GM21515 (cell line): Measurements from ENCODE around the gene COL26A1.
"Not testable (repeated sequence)": the region's sequence is repeated elsewhere in the genome, so short reads cannot be mapped to it uniquely, and the experiment has no call there.

Source experiments
- ATAC-seq: cut with Tn5 transposase; IDR thresholded peaks from one replicate; pipeline ENCODE4 v1.9.1; 2021; ENCODE audit not compliant: unreplicated experiment

The COL26A1 gene

GRCh38 chr7:101401390-101402080, 38.9 kb downstream of the COL26A1 start:
- no peak for ATAC-seq

DNA sequence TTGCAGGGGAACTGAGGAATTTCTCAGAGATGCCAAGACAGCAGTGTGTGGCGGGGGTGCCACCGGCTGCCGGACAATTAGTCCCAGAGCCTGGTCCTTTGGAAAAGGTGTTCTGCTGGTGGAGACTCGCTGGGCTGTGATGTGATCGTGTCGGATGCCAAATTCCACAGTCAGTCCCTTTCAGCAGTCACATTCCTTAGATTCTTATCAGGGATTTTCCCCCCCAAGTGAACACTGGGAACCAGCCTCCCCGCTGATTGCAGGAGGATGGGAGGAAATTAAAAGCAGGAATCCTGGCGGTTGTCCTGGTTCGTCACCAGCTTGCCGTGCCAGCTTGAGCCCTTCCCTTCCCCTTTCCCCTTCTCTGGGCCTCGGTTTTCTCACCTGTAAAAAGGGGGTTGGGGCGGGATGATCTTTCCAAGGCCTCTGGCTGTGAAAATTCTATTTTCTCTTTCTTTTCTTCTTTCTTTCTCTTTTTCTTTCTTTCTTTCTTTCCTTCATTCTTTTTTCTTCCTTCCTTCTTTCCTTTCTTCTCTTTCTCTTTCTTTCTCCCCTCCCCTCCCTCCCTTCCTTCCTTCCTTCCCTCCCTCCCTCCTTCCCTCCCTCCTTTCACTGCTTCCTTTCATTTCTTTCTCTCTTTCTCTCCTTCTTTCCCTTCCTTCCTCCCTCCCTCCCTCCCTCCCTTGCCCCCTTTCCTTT, 39.6 kb downstream of the COL26A1 start:
- ATAC-seq, result no peak

GRCh38 chr7:101402835-101403234, 40.2 kb downstream of the COL26A1 start:
- ATAC-seq, result no peak

- no peak for ATAC-seq
Measured at GRCh38 chr7:101405474-101406067, 42.9 kb downstream of the COL26A1 start.

GRCh38 chr7:101410743-101411507, 48.2 kb downstream of the COL26A1 start:
- no peak for ATAC-seq

GRCh38 chr7:101411508-101411874, 48.8 kb downstream of the COL26A1 start:
- no peak for ATAC-seq

GRCh38 chr7:101412976-101413375, 50.3 kb downstream of the COL26A1 start:
- no peak for ATAC-seq

GRCh38 chr7:101418694-101419093, 56.0 kb downstream of the COL26A1 start:
- ATAC-seq, result no peak

DNA sequence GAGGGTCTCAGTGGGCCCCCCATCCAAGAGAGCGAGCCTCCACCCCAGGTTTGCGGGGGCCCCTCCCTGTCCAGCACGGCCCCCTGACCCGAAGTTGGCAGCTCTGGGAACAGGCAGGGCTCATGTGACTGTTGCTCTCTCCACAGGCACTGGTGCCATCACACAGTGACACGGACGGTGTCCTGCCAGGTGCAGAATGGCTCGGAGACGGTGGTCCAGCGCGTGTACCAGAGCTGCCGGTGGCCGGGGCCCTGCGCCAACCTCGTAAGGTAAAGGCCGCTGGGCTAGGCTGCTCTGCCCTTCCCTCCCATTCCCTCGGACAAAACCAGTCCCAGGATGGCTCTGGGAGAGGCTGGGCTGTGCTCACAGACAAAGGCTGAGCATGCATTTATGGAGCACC, 57.2 kb downstream of the COL26A1 start:
- ATAC-seq, result no peak

- ATAC-seq, result no peak
Measured at GRCh38 chr7:101420436-101420835, 57.8 kb downstream of the COL26A1 start.

GRCh38 chr7:101422356-101423195, 59.9 kb downstream of the COL26A1 start:
- no peak for ATAC-seq

- no peak for ATAC-seq
Measured at GRCh38 chr7:101426303-101427011, 63.8 kb downstream of the COL26A1 start.

GRCh38 chr7:101428093-101428866, 65.6 kb downstream of the COL26A1 start:
- ATAC-seq, result no peak

GRCh38 chr7:101432316-101432715, 69.6 kb downstream of the COL26A1 start:
- no peak for ATAC-seq

DNA sequence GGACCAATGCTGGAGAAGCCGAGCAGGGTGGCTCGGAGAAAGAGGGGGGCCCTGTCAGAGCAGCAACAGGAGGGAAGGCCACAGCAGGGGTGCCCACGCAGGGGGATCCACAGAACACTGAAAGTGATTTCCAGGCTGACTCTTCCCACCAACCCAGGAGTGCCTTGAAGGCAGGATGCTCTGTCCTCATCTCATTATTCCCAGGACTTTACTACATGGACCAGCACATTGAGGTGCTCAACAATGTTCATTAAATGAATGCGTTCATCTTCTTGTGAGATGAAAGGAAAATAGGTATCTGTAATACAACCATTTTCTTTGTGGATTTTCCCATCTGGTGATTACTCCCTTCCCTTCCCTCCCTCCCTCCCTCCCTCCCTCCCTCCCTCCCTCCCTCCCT, 71.0 kb downstream of the COL26A1 start:
- no peak for ATAC-seq

- ATAC-seq, result not testable (repeated sequence)
Measured at GRCh38 chr7:101434155-101434554, 71.5 kb downstream of the COL26A1 start.

GRCh38 chr7:101435461-101436220, 73.0 kb downstream of the COL26A1 start:
- ATAC-seq, result no peak

DNA sequence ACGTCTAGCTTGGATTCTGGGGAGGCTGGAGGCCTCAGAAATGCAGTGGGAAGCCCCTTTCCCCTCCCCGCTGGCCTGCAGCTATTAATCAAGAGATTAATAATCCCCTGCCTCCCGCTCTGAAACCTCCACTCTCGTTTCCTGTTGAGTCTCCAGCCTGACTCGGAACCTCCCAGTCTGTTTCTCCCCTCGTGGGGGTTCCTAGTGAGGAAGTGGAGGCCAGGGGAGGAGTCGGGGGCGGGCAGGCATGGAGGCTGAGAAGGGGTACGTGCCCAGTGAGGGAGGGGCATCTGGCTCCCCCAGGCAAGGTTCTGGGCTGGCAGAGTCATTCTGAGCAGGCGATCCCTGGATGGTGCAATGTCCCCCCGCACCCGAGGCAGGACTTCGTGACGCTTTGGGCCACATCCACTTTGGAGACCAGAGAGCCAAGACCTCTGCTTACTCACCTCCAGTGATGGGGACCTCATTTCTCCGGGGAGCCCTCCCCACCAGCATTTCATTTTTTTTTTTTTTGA, 73.6 kb downstream of the COL26A1 start:
- ATAC-seq, result no peak
